Astrocyte (in vitro differentiated cells and primary cell): Measurements from ENCODE around the gene ENPEP. TPM values are rescaled to one million over a fixed set of nuclear protein-coding genes. Genes with fewer than 3 reads are reported as not detected.

Source experiments
- DNase-seq: peaks from one replicate; pipeline ENCODE4 v3.0.0-alpha.2; 2010; ENCODE audit warnings: low read depth
- FAIRE-seq: peaks from 2 replicates; lab custom pipeline; 2011; peaks lifted over from hg19 to GRCh38; lab: Jason Lieb, UNC
- H2AFZ ChIP-seq: 2 replicates; pipeline ENCODE4 v1.6.0; 2012; ENCODE audit warnings: low read depth, low read length, inconsistent platforms
- H3K27ac ChIP-seq: 2 replicates; pipeline ENCODE4 v1.5.1; 2011; ENCODE audit warnings: low read depth, low read length, inconsistent platforms
- H3K27me3 ChIP-seq: 2 replicates; pipeline ENCODE4 v1.6.0; 2011; ENCODE audit warnings: low read length, inconsistent platforms; ENCODE audit not compliant: insufficient read depth
- H3K36me3 ChIP-seq: 2 replicates; pipeline ENCODE4 v1.5.1; 2011; ENCODE audit warnings: low read length, inconsistent platforms; ENCODE audit not compliant: insufficient read depth
- H3K4me1 ChIP-seq: 2 replicates; pipeline ENCODE4 v1.5.1; 2011; ENCODE audit warnings: low read length, inconsistent platforms; ENCODE audit not compliant: insufficient read depth
- H3K4me2 ChIP-seq: 2 replicates; pipeline ENCODE4 v1.6.0; 2012; ENCODE audit warnings: low read length, inconsistent platforms
- H3K4me3 ChIP-seq: 2 replicates; pipeline ENCODE4 v1.5.1; 2011; ENCODE audit warnings: low read depth, mild to moderate bottlenecking, low read length, inconsistent platforms; ENCODE audit not compliant: insufficient read depth
- H3K79me2 ChIP-seq: 2 replicates; pipeline ENCODE4 v1.6.0; 2012; ENCODE audit warnings: mild to moderate bottlenecking, low read length, inconsistent platforms; ENCODE audit not compliant: insufficient read depth
- H3K9ac ChIP-seq: 2 replicates; pipeline ENCODE4 v1.6.0; 2012; ENCODE audit warnings: mild to moderate bottlenecking, low read length, inconsistent platforms
- H3K9me3 ChIP-seq: 2 replicates; pipeline ENCODE4 v1.5.1; 2012; ENCODE audit warnings: low read depth, mild to moderate bottlenecking, low read length, inconsistent platforms; ENCODE audit not compliant: insufficient read depth
- H4K20me1 ChIP-seq: 2 replicates; pipeline ENCODE4 v1.6.0; 2012; ENCODE audit warnings: low read length, inconsistent platforms; ENCODE audit not compliant: insufficient read depth
- H3K27ac Mint-ChIP-seq: one replicate; pipeline ENCODE4 v1.8.0; 2021; ENCODE audit warnings: mild to moderate bottlenecking, mixed read lengths; ENCODE audit not compliant: unreplicated experiment
- H3K27me3 Mint-ChIP-seq: one replicate; pipeline ENCODE4 v1.8.0; 2021; ENCODE audit warnings: low read depth, mixed read lengths; ENCODE audit not compliant: unreplicated experiment
- H3K36me3 Mint-ChIP-seq: one replicate; pipeline ENCODE4 v1.8.0; 2021; ENCODE audit warnings: low read depth, mixed read lengths; ENCODE audit not compliant: unreplicated experiment
- H3K4me1 Mint-ChIP-seq: one replicate; pipeline ENCODE4 v1.8.0; 2021; ENCODE audit warnings: low read depth, mixed read lengths; ENCODE audit not compliant: unreplicated experiment
- H3K4me3 Mint-ChIP-seq: one replicate; pipeline ENCODE4 v1.8.0; 2021; ENCODE audit warnings: mild to moderate bottlenecking, moderate library complexity, mixed read lengths; ENCODE audit not compliant: unreplicated experiment
- H3K9me3 Mint-ChIP-seq: one replicate; pipeline ENCODE4 v1.8.0; 2021; ENCODE audit warnings: mild to moderate bottlenecking, mixed read lengths; ENCODE audit not compliant: unreplicated experiment
- EZH2 ChIP-seq: IDR thresholded peaks from 2 replicates; pipeline ENCODE4 v1.6.1; 2012; ENCODE audit warnings: mild to moderate bottlenecking, low read length, inconsistent platforms; ENCODE audit not compliant: insufficient read depth
- total RNA-seq: library from RNA; stranded (reverse); gene quantifications from 2 replicates; pipeline ENCODE4 v1.2.1, GENCODE V29; 2021
- TF ChIP-seq, protein P1 (sequence below): IDR thresholded peaks from 2 replicates; pipeline ENCODE4 v1.5.1; 2011; ENCODE audit warnings: low read depth, mild to moderate bottlenecking, inconsistent platforms, low read length, moderate library complexity; ENCODE audit not compliant: insufficient read depth

The ENPEP gene
- total RNA-seq, 1 donor from 2014 or later: 1.7 TPM

DNA sequence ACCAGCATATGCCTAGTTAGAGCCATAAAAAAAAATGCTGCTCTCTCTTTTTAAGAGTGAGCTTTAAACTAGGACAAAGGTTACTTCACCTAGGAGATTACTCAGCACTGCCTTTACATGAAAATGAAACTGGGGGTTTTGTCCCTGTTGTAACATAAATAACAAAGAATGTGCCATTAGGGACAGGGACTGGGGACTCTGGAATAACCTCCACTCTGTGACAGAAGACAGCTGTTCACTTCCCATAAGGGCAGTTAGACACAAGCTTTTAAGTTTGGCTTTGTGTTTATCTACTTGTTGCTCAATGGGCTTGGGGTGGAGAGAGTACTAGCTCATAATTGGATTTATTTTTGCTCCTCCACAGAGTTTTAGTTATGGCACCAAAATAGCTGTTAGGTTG lies 11.9 kb downstream of the ENPEP start:
- DNase-seq (no peak), FAIRE-seq (no peak)
- H3K36me3 Mint-ChIP-seq: no peaks in the 10 kb centered on the region
- Histone ChIP-seq H3K27ac (no peak overlapping the region), H3K79me2 (no peaks in the 10 kb centered on the region), H2AFZ (no peak overlapping the region), H3K27me3 (no peaks in the 10 kb centered on the region), H3K9ac (no peak overlapping the region), H3K4me1 (peaks cover 5% of the 10 kb centered on the region), H3K4me3 (no peak overlapping the region), H3K36me3 (no peaks in the 10 kb centered on the region), H4K20me1 (no peaks in the 10 kb centered on the region), H3K4me2 (no peak overlapping the region), H3K9me3 (no peaks in the 10 kb centered on the region)
- no peak overlapping the region for H3K4me3 Mint-ChIP-seq
- H3K27me3 Mint-ChIP-seq: no peaks in the 10 kb centered on the region
- TF ChIP-seq, protein P1, sequence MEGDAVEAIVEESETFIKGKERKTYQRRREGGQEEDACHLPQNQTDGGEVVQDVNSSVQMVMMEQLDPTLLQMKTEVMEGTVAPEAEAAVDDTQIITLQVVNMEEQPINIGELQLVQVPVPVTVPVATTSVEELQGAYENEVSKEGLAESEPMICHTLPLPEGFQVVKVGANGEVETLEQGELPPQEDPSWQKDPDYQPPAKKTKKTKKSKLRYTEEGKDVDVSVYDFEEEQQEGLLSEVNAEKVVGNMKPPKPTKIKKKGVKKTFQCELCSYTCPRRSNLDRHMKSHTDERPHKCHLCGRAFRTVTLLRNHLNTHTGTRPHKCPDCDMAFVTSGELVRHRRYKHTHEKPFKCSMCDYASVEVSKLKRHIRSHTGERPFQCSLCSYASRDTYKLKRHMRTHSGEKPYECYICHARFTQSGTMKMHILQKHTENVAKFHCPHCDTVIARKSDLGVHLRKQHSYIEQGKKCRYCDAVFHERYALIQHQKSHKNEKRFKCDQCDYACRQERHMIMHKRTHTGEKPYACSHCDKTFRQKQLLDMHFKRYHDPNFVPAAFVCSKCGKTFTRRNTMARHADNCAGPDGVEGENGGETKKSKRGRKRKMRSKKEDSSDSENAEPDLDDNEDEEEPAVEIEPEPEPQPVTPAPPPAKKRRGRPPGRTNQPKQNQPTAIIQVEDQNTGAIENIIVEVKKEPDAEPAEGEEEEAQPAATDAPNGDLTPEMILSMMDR: no peak
- no peak for TF ChIP-seq EZH2
- H3K9me3 Mint-ChIP-seq: no peaks in the 10 kb centered on the region
- peak overlapping the region; percentile 55 for H3K27ac Mint-ChIP-seq
- peaks cover 45% of the 10 kb centered on the region for H3K4me1 Mint-ChIP-seq

DNA sequence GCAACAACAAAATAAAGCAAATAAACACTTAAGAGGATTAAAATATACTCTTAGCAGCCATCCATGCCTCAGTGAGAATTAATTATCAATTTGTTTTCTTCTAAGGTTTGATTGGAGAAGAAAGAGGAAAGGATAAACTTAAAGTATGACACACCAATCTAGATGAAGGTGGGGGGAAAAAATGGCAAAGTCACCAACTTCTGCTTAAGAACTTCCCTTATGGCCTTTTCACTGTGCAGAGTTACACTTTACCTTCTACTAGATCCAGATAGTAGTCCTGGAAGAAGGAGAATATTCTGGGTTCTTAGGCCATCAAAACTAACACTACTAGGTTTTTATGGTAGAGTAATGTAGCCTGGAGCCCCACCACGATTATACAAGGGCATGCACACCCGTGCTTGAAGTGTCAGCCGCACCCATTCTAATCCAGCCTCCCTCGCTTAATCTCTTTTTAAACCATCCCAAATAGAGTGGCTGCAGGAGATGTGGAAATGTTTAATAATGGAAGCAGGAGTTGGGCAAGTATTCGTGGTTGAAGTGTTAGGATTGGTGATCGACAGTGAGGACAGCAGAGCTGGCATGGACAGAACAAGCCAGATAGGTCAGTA lies 14.1 kb downstream of the ENPEP start:
- Histone ChIP-seq H3K79me2 (no peaks in the 10 kb centered on the region), H4K20me1 (no peaks in the 10 kb centered on the region), H3K27ac (no peak overlapping the region), H3K4me1 (peaks cover 4% of the 10 kb centered on the region), H2AFZ (no peak overlapping the region), H3K27me3 (no peaks in the 10 kb centered on the region), H3K9ac (no peak overlapping the region), H3K36me3 (no peaks in the 10 kb centered on the region), H3K9me3 (no peaks in the 10 kb centered on the region), H3K4me2 (no peak overlapping the region), H3K4me3 (no peak overlapping the region)
- no peak overlapping the region for H3K4me3 Mint-ChIP-seq
- no peaks in the 10 kb centered on the region for H3K27me3 Mint-ChIP-seq
- peaks cover 36% of the 10 kb centered on the region for H3K4me1 Mint-ChIP-seq
- DNase-seq (no peak), FAIRE-seq (no peak)
- TF ChIP-seq, protein P1: no peak
- TF ChIP-seq EZH2: no peak
- no peaks in the 10 kb centered on the region for H3K9me3 Mint-ChIP-seq
- H3K36me3 Mint-ChIP-seq: no peaks in the 10 kb centered on the region
- no peak overlapping the region for H3K27ac Mint-ChIP-seq

DNA sequence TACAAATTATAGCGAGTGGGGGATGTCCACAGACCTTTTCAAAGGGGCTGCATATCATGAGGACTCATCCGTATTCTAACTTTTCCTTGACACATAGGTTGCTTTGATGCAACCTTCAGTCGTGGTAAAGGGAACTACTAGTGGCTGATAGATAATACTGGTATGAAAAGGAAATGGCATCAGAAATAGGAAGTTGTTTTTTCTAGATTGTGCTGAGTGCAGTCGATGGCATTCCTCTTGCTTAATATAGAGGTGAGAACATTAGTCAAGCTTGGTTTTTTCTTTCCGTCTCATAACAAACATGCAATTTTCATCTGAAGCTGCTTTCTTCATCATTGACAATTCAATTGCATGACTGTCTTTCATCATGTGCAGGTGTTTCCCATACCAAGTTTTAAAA lies 16.6 kb downstream of the ENPEP start:
- no peaks in the 10 kb centered on the region for H3K27me3 ChIP-seq
- no peaks in the 10 kb centered on the region for H3K27me3 Mint-ChIP-seq
- no peak overlapping the region for H3K4me3 ChIP-seq
- TF ChIP-seq, protein P1: no peak
- no peak for TF ChIP-seq EZH2
- no peak overlapping the region for H3K4me3 Mint-ChIP-seq
- no peaks in the 10 kb centered on the region for H3K9me3 Mint-ChIP-seq
- H3K79me2 ChIP-seq: no peaks in the 10 kb centered on the region
- FAIRE-seq (no peak), DNase-seq (no peak)
- H3K9me3 ChIP-seq: no peaks in the 10 kb centered on the region
- no peaks in the 10 kb centered on the region for H3K4me1 ChIP-seq
- no peak overlapping the region for H3K27ac ChIP-seq
- no peak overlapping the region for H3K27ac Mint-ChIP-seq
- H3K4me1 Mint-ChIP-seq: peaks cover 13% of the 10 kb centered on the region
- H3K36me3 ChIP-seq: no peaks in the 10 kb centered on the region
- no peaks in the 10 kb centered on the region for H4K20me1 ChIP-seq
- H3K4me2 ChIP-seq: no peak overlapping the region
- no peak overlapping the region for H3K9ac ChIP-seq
- H3K36me3 Mint-ChIP-seq: no peaks in the 10 kb centered on the region
- no peak overlapping the region for H2AFZ ChIP-seq
